HG03066 (cell line): Measurements from ENCODE around the gene DR1.

Experiments
- ATAC-seq: cut with Tn5 transposase; IDR thresholded peaks from one replicate; pipeline ENCODE4 v1.9.1; 2021; ENCODE audit warnings: low read depth; ENCODE audit not compliant: unreplicated experiment

The DR1 gene

GRCh38 chr1:93345633-93346420 is at the start of gene DR1:
Gene DR1, plus strand, starts transcription at chr1:93345907. Its CDS starts 739 bp downstream, at chr1:93346646.
- peak; percentile 81 for ATAC-seq

GRCh38 chr1:93296555-93297154 is 49.1 kb upstream of the DR1 start:
- no peak for ATAC-seq

- no peak for ATAC-seq
Observed at GRCh38 chr1:93301131-93301530, 44.6 kb upstream of the DR1 start.

- ATAC-seq: no peak
Observed at GRCh38 chr1:93302078-93302477, 43.6 kb upstream of the DR1 start.

GRCh38 chr1:93304716-93305138 is 41.0 kb upstream of the DR1 start:
- peak; percentile 63 for ATAC-seq

- no peak for ATAC-seq
Observed at GRCh38 chr1:93306920-93307319, 38.8 kb upstream of the DR1 start.

GRCh38 chr1:93313026-93313425 is 32.7 kb upstream of the DR1 start:
- no peak for ATAC-seq

- ATAC-seq: no peak
Observed at GRCh38 chr1:93317207-93317606, 28.5 kb upstream of the DR1 start.

- ATAC-seq: no peak
Observed at GRCh38 chr1:93317943-93318342, 27.8 kb upstream of the DR1 start.

GRCh38 chr1:93321720-93322119 is 24.0 kb upstream of the DR1 start:
- no peak for ATAC-seq

- ATAC-seq: no peak
Observed at GRCh38 chr1:93322349-93322748, 23.4 kb upstream of the DR1 start.

GRCh38 chr1:93323185-93323820 is 22.4 kb upstream of the DR1 start:
- no peak for ATAC-seq

- no peak for ATAC-seq
Observed at GRCh38 chr1:93324486-93325464, 20.9 kb upstream of the DR1 start.

- ATAC-seq: peak; percentile 65
Observed at GRCh38 chr1:93328809-93329760, 16.6 kb upstream of the DR1 start.

GRCh38 chr1:93330196-93330595 is 15.5 kb upstream of the DR1 start:
- no peak for ATAC-seq

- no peak for ATAC-seq
Observed at GRCh38 chr1:93330617-93331016, 15.1 kb upstream of the DR1 start.

GRCh38 chr1:93331412-93331811 is 14.3 kb upstream of the DR1 start:
- no peak for ATAC-seq

GRCh38 chr1:93332368-93332767 is 13.3 kb upstream of the DR1 start:
- ATAC-seq: no peak

GRCh38 chr1:93338387-93339146 is 7.1 kb upstream of the DR1 start:
- no peak for ATAC-seq
